MCF 10A (cell line): ENCODE data around the gene WDR48. TPM values are rescaled to one million over a fixed set of nuclear protein-coding genes. Genes with fewer than 3 reads are reported as not detected.

Experiments
- BruUV-seq: library from RNA; stranded (reverse); fragments of 400-500 nt; replicated peaks from 2 replicates; lab custom pipeline; 2021; lab: Mats Ljungman, UMichigan
- CTCF ChIA-PET: fragments of 300-600 bp; sonication (Branson Sonifier 250); formaldehyde crosslinking; extraction: SDS; loops from one replicate; lab custom pipeline; 2021; ENCODE audit warnings: antibody characterized with exemption, inconsistent platforms; lab: Yijun Ruan, JAX
- POLR2A ChIA-PET: fragments of 300-600, 350-650 bp; sonication (Branson Sonifier 250); formaldehyde crosslinking; extraction: SDS; loops from one replicate; lab custom pipeline; 2020; ENCODE audit warnings: antibody characterized with exemption, inconsistent platforms; lab: Yijun Ruan, JAX
- DNase-seq: peaks from one replicate; pipeline ENCODE4 v3.0.0-alpha.2; 2018; ENCODE audit not compliant: unreplicated experiment
- H3K27ac Mint-ChIP-seq: one replicate; pipeline ENCODE4 v1.8.0; 2022; ENCODE audit warnings: mild to moderate bottlenecking, low read depth, mixed read lengths; ENCODE audit not compliant: unreplicated experiment
- H3K27me3 Mint-ChIP-seq: one replicate; pipeline ENCODE4 v1.8.0; 2022; ENCODE audit warnings: mixed read lengths; ENCODE audit not compliant: insufficient read depth, unreplicated experiment
- H3K36me3 Mint-ChIP-seq: one replicate; pipeline ENCODE4 v1.8.0; 2022; ENCODE audit warnings: mild to moderate bottlenecking, moderate library complexity, mixed read lengths; ENCODE audit not compliant: insufficient read depth, unreplicated experiment
- H3K4me1 Mint-ChIP-seq: one replicate; pipeline ENCODE4 v1.8.0; 2022; ENCODE audit warnings: mixed read lengths; ENCODE audit not compliant: insufficient read depth, unreplicated experiment
- H3K4me3 Mint-ChIP-seq: one replicate; pipeline ENCODE4 v1.8.0; 2022; ENCODE audit warnings: mild to moderate bottlenecking, moderate library complexity, mixed read lengths; ENCODE audit not compliant: unreplicated experiment
- H3K9me3 Mint-ChIP-seq: one replicate; pipeline ENCODE4 v1.8.0; 2022; ENCODE audit warnings: mixed read lengths; ENCODE audit not compliant: unreplicated experiment
- intact Hi-C: fragments of 100-400 bp; cut with micrococcal nuclease; formaldehyde crosslinking; loops from 2 replicates; pipeline ENCODE4 v1.14.1; 2022
- total RNA-seq: library from RNA; stranded (reverse); gene quantifications from 2 replicates; pipeline ENCODE4 v1.2.3, GENCODE V29; 2022
- TF ChIP-seq, protein P1 (sequence below): fragments of 200-600 bp; IDR thresholded peaks from one replicate; pipeline ENCODE4 v1.8.0; 2022; ENCODE audit warnings: antibody characterized with exemption, mild to moderate bottlenecking; ENCODE audit not compliant: unreplicated experiment

WDR48 gene
- total RNA-seq, 1 experiment from 2014 or later = 26.0 TPM

DNA sequence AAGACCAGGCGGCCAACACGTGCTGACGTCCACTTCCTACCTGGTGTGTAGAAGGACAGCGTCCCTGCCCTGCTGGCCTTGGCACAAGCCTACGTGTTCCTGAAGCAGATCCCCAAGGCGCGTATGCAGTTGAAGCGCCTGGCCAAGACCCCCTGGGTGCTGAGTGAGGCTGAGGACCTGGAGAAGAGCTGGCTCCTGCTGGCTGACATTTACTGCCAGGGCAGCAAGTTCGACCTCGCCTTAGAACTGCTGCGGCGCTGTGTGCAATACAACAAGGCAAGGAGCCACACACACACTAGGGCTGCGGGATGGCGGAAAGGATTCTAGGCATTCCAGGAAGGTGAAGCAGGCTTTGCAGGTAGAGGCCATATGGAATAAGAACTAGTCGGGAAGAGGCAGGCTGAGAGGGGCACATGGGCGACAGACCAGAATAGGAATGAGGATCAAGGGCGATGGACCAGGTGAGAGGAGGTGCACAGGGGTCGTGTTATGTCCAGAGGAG lies 85.7 kb downstream of the WDR48 start:
- Mint-ChIP-seq H3K4me3 (no peak overlapping the region), H3K9me3 (no peaks in the 10 kb centered on the region), H3K27ac (no peak overlapping the region), H3K36me3 (peaks cover 2% of the 10 kb centered on the region), H3K4me1 (peaks cover 17% of the 10 kb centered on the region), H3K27me3 (no peaks in the 10 kb centered on the region)
- POLR2A ChIA-PET = no interaction called here
- BruUV-seq = no TSS peak
- intact Hi-C loops = no loop called here
- CTCF ChIA-PET = interaction anchor here (0.7 to 1.2 kb wide), 4 partner anchors 11 to 72 kb away, joined by 3 to 4 read pairs (median 3); no protein-coding TSS in a partner anchor
- DNase-seq = no peak
- TF ChIP-seq, protein P1, sequence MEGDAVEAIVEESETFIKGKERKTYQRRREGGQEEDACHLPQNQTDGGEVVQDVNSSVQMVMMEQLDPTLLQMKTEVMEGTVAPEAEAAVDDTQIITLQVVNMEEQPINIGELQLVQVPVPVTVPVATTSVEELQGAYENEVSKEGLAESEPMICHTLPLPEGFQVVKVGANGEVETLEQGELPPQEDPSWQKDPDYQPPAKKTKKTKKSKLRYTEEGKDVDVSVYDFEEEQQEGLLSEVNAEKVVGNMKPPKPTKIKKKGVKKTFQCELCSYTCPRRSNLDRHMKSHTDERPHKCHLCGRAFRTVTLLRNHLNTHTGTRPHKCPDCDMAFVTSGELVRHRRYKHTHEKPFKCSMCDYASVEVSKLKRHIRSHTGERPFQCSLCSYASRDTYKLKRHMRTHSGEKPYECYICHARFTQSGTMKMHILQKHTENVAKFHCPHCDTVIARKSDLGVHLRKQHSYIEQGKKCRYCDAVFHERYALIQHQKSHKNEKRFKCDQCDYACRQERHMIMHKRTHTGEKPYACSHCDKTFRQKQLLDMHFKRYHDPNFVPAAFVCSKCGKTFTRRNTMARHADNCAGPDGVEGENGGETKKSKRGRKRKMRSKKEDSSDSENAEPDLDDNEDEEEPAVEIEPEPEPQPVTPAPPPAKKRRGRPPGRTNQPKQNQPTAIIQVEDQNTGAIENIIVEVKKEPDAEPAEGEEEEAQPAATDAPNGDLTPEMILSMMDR = no peak

DNA sequence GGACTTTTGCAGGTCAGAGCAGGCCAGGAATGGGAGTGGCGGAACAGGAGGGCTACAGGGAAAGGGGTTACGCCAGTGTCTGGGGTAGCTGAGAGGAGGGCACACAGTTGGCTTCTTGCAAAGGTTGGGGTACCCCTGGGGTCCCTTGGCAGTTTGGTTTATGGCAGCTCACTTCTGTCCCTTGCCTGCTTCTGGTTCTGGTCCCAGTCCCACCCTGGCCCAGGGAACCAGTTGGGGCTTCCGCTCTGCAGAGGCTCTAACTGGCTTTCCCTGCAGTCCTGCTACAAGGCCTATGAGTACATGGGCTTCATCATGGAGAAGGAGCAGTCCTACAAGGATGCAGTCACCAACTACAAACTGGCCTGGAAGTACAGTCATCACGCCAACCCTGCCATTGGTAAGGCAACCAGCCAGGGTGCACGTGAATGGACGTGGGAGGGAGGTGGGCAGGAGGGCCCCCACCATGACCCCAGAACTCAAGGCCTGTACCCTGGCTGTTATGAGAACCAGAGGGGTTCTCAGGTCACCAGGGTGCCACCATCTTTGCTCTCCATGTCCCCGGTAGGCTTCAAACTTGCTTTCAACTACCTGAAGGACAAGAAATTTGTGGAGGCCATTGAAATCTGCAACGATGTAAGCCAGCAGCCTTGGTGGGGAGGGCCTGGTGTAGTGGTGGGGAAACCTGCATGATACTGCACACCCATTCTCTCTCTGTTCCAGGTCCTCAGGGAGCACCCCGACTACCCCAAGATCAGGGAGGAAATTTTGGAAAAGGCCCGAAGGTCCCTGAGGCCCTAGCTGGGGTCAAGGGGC lies 86.4 kb downstream of the WDR48 start:
- no TSS peak for BruUV-seq
- Mint-ChIP-seq H3K9me3 (no peaks in the 10 kb centered on the region), H3K27me3 (no peaks in the 10 kb centered on the region), H3K27ac (no peak overlapping the region), H3K4me1 (peaks cover 17% of the 10 kb centered on the region), H3K4me3 (no peak overlapping the region), H3K36me3 (peaks cover 9% of the 10 kb centered on the region)
- ChIA-PET CTCF (interaction anchor here (0.8 to 1.3 kb wide), 3 partner anchors 11 to 150 kb away, joined by 3 to 7 read pairs (median 5); no protein-coding TSS in a partner anchor), POLR2A (interaction anchor here (0.6 kb wide), 1 partner anchor 40 kb away, joined by 3 read pairs; no protein-coding TSS in a partner anchor)
- intact Hi-C loops = no loop called here
- DNase-seq = no peak
- TF ChIP-seq, protein P1 = no peak

DNA sequence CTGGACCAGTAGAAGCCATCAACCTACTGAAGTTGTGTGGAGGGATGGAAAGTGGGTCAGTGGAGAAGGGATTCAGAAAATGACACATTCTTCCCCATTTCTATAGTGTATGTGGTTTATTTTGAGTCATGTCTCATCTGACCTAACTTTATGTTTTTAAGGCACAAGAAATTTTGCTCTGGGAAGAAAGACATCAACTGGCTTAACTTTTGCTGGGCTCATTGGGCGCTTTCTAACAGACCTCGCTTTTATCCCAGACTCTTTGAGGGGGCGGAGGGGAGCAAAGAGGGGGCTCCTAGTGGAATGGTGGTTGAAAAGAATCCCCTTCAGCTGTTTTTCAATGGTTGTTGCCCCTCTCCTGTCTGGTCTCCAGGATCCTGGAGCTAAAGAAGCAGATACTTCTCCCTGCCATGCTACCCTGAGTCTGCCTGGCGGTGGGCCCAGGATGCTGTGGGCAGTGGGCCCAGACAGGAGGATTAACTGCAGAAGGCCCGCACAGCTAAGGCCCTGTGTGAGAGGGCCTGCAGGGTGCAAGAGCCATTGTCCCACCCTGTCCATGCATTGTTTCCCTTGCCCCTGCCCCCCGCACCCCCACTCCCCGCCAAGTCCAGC lies 87.1 kb downstream of the WDR48 start:
- TF ChIP-seq, protein P1 = no peak
- BruUV-seq = no TSS peak
- intact Hi-C loops = no loop called here
- no peak overlapping the region for H3K27ac Mint-ChIP-seq
- H3K9me3 Mint-ChIP-seq = no peaks in the 10 kb centered on the region
- ChIA-PET POLR2A (interaction anchor here (0.6 kb wide), 1 partner anchor 39 kb away, joined by 3 read pairs; no protein-coding TSS in a partner anchor), CTCF (interaction anchor here (0.7 to 1.3 kb wide), 4 partner anchors 12 to 153 kb away, joined by 3 to 7 read pairs (median 4); no protein-coding TSS in a partner anchor)
- peaks cover 16% of the 10 kb centered on the region for H3K36me3 Mint-ChIP-seq
- H3K4me1 Mint-ChIP-seq = peaks cover 17% of the 10 kb centered on the region
- H3K4me3 Mint-ChIP-seq = no peak overlapping the region
- DNase-seq = no peak
- no peaks in the 10 kb centered on the region for H3K27me3 Mint-ChIP-seq

DNA sequence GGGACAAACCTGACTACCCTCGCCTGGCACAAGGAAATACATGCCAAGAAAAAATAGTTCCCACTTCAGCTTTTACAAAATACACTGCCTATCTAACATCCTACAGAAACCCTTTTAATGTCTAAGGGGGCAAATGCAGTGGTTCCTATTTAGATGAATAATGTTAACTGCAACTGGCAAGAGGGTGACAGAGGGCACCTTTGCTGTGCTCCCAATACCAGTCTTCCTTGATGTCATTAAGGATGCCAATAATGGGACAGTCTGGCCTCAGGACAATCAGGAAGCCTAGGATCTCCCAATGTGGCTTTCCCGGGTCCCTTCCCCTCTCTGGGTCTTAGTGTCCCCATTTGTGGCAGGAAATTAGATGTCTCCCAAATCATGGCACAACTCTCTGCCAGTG lies 87.6 kb downstream of the WDR48 start:
- Mint-ChIP-seq H3K27me3 (no peaks in the 10 kb centered on the region), H3K4me1 (peaks cover 17% of the 10 kb centered on the region), H3K36me3 (peaks cover 22% of the 10 kb centered on the region), H3K4me3 (no peak overlapping the region), H3K27ac (no peak overlapping the region), H3K9me3 (no peaks in the 10 kb centered on the region)
- BruUV-seq = no TSS peak
- TF ChIP-seq, protein P1 = no peak
- DNase-seq = no peak
- POLR2A ChIA-PET = interaction anchor here (0.7 kb wide), 1 partner anchor 32 kb away, joined by 3 read pairs; no protein-coding TSS in a partner anchor
- CTCF ChIA-PET = interaction anchor here (0.7 to 2.1 kb wide), 5 partner anchors 11 to 152 kb away, joined by 3 to 7 read pairs (median 5); no protein-coding TSS in a partner anchor
- intact Hi-C loops = no loop called here
